ENCODE data around the gene CCDC18.
"Not testable (repeated sequence)": the region's sequence is repeated elsewhere in the genome, so short reads cannot be mapped to it uniquely, and the experiment has no call there.

The CCDC18 gene

GRCh38 chr1:93244298-93245069 lies 64.0 kb downstream of the CCDC18 start:
- DNase-seq: no peak

DNA sequence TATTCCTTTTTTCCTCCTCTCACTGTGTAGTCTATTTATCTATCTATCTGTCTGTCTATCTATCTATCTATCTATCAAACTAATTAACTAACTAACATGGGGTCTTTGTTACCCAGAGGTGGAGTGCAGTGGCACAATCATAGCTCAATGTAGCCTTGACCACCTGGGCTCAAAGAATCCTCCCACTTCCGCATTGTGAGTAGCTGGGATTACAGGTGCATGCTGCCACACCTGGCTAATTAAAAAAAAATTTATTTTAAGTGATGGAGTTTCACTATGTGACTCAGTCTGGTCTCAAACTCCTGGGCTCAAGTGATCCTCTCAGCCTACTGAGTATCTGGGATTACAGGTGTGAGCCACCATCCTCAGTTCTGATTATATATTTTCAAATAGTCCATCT lies 71.4 kb downstream of the CCDC18 start:
- no peak for DNase-seq

DNA sequence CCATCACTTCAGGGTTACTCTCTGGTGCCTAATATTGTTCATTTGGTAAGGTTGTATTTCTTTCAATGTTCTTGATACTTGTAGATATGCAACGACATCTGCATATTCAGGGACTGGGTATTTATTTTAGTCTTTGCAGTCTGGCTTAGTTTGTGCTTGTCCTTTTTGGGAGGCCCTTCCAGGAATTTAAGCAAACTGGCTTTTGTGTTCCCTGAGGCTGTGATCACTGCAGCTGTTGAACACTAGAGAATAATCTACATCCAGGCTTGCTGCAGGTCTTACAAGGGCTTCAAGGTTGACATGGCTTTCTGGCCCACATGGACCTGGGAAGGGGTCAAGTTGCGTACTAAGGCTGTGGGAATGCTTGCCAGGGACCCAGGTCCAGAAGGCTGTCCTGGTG lies 72.1 kb downstream of the CCDC18 start:
- DNase-seq: no peak

DNA sequence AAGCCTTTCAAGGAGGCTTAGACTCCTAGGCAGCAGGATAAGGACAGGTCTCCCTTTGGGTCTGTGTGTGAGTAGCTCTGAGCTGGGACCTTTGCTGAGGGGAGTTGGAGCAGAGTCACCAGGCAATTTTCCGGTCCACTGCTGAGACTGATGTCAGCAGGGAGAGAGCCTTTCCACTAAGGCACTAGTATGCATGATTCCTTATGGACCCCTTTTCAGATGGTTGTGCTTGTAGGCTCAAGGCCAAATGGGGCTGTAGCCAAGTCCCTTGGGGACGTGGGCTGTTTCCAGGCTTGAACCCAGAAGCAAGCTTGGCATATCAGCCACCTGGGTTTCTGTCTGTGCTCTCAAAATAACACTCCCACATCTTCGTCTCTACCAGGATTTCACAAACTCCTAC lies 73.0 kb downstream of the CCDC18 start:
- DNase-seq: no peak

GRCh38 chr1:93255222-93256079 lies 74.9 kb downstream of the CCDC18 start:
- DNase-seq: no peak

- no peak for DNase-seq
Measured at GRCh38 chr1:93256433-93256832, 75.9 kb downstream of the CCDC18 start.

DNA sequence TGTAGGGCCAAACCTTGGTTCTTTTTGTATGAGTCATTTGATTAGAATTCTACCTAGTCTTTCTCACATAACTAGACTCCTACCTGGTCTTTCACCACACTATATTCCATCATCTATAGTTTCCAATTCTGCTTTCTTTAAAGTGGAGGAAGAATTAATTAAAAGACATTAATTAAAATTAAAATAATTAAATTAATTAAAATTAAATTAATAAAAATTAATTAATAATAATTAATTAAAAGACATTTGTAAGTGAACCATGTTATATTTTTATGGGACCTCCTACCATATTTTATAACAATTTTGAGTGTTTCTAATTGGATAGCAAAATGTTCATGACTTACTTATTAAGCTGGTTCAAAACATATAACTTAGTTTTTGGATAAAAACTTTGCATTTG lies 77.4 kb downstream of the CCDC18 start:
- no peak for DNase-seq

DNA sequence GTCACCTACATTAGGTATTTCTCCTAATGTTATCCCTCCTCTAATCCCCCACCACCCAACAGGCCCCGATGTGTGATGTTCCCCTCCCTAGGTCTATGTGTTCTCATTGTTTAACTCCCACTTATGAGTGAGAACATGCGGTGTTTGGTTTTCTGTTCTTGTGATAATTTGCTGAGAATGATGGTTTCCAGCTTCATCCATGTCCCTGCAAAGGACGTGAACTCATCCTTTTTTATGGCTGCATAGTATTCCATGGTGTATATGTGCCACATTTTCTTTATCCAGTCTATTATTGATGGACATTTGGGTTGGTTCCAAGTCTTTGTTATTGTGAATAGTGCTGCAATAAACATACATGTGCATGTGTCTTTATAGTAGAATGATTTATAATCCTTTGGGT lies 80.2 kb downstream of the CCDC18 start:
- not testable (repeated sequence) for DNase-seq

GRCh38 chr1:93262645-93263044 lies 82.1 kb downstream of the CCDC18 start:
- DNase-seq: no peak

DNA sequence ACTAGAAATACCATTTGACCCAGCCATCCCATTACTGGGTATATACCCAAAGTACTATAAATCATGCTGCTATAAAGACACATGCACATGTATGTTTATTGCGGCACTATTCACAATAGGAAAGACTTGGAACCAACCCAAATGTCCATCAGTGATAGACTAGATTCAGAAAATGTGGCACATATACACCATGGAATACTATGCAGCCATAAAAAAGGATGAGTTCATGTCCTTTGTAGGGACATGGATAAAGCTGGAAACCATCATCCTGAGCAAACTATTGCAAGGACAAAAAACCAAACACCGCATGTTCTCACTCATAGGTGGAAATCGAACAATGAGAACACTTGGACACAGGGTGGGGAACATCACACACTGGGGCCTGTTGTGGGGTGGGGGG lies 88.4 kb downstream of the CCDC18 start:
- not testable (repeated sequence) for DNase-seq

DNA sequence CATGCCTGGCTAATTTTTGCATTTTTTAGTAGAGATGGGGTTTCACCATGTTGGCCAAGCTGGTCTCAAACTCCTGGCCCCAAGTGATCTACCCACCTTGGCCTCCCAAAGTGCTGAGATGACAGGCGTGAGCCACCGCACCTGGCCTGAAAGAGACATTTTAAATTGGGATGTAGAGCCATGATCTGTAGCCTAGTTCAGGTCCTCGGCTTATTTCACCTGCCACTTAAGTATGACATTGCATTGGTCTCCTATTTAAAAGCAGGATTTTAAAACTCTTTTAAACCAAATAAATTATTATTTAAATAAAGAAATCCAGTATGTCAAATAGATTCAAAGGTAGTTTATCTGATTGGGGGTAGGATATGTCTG lies 94.7 kb downstream of the CCDC18 start:
- DNase-seq: not testable (repeated sequence)

- peak in 1 of 2 experiments; percentile 1 for DNase-seq
Measured at GRCh38 chr1:93275634-93276295, 95.2 kb downstream of the CCDC18 start.

- not testable (repeated sequence) for DNase-seq
Measured at GRCh38 chr1:93277530-93277929, 97.0 kb downstream of the CCDC18 start.

DNA sequence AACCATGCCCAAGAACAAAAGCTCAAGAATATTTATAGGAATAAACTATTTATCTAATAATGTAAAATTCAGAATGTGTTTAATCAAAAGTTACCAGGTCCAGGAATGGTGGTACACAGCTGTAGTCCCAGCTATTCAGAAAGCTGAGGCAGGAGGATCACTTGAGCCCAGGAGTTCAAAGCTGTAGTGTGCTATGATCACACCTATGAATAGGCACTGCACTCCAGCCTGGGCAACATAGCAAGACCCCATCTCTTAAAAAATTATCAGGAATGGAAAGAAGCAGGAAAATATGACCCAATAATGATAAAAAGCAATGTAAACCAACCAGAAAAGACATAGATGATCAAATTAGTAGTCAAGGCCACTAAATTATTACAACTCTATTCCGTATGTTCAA lies 103.0 kb downstream of the CCDC18 start:
- no peak for DNase-seq

DNA sequence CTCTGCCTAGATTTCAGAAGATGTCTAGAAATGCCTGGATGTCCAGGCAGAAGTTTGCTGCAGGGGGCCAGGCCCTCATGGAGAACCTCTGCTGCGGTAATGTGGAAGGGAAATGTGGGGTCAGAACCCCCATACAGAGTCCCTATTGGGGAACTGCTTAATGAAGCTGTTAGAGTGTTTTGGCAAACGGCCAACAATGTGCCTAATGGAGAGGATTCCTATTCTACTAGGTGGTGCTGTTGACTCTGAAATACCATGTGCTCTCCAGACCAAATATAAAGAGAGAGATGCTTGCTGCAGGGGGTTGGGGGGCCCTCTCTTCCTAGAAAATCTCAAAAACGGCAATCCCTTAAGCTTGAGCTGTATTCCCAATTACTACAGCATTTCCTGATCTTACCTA lies 108.0 kb downstream of the CCDC18 start:
- DNase-seq: no peak

- DNase-seq: no peak
Measured at GRCh38 chr1:93296555-93297154, 116.1 kb downstream of the CCDC18 start.

DNA sequence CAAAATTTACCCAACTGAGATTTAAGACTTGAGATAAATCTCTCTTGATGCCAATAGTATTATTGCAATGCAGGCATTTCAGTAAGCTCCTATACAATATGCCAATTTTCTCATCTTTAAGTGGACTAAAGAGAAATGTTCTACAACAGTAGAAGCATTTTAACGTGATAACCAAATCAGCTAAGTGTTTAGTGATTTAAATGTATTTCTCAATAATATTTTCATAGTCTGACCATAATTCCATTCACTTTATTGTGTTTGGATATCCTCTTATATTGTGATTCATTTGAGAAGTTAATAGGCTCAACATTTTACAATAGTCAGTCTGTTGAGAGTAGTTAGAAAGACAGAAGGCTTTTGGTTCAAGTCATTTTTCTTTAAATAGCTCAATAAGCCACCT lies 120.6 kb downstream of the CCDC18 start:
- no peak for DNase-seq

GRCh38 chr1:93302078-93302477 lies 121.6 kb downstream of the CCDC18 start:
- DNase-seq: no peak

GRCh38 chr1:93304716-93305138 lies 124.2 kb downstream of the CCDC18 start:
- peak; percentile 35 to 70 for DNase-seq

DNA sequence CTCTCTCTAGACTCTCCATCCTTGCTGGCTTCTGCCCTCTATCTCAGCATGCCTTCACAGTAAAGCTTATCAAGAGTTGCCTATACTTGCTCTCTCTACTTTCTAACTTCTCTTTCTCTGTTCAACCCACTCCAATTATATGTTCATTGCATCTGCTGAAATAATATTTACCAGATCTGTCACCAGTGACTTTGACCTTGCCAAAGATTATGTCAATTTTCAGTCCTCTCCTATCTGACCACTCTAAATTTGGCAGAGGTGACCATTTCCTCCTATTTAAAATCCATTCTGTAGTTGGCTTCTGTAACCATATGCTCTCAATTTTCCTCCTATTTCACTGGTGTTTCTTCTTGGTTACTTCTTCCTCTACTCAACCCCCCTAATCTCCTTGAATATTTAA lies 126.4 kb downstream of the CCDC18 start:
- no peak for DNase-seq

- no peak for DNase-seq
Measured at GRCh38 chr1:93313026-93313425, 132.5 kb downstream of the CCDC18 start.

DNA sequence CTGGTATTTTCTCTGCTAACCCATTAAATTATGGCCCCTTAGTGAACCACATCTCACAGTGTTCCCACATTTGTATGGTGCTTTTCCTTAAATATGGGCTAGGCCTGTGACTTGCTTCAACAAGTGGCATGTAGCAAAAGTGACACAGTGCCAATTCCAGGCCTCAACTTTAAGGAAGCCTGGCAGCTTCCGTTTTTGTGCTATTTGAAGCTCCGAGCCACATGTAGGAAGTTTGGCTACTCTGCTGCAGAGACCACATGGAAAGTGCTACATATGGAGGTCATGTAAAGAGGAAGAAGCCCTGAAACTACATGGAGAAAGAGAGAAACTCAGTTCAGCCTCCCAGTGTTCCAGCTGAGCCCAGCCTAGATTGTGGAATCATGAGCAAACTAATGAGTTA lies 136.7 kb downstream of the CCDC18 start:
- DNase-seq: no peak

- DNase-seq: no peak
Measured at GRCh38 chr1:93317943-93318342, 137.4 kb downstream of the CCDC18 start.
